B cell (primary cell): ENCODE measurements around the gene NLRP9. TPM values are rescaled to one million over a fixed set of nuclear protein-coding genes. Genes with fewer than 3 reads are reported as not detected.
"Not testable (repeated sequence)": the region's sequence is repeated elsewhere in the genome, so short reads cannot be mapped to it uniquely, and the experiment has no call there.

ENCODE experiments used
- ATAC-seq: fragments of 200-7000 bp; cut with Tn5 transposase; one replicate; pipeline ENCODE4 v1.10.0; 2021; ENCODE audit warnings: low read depth, mild to moderate bottlenecking, moderate number of reproducible peaks, moderate library complexity
- CTCF ChIA-PET: fragments of 350-600 bp; sonication (Branson Sonifier 250); formaldehyde crosslinking; loops from one replicate; lab custom pipeline; 2021; ENCODE audit warnings: antibody characterized with exemption, inconsistent platforms; lab: Charles Lee
- POLR2A ChIA-PET: fragments of 350-600 bp; sonication (Branson Sonifier 250); formaldehyde crosslinking; loops from one replicate; lab custom pipeline; 2021; ENCODE audit warnings: antibody characterized with exemption; lab: Charles Lee
- DNase-seq: peaks from one replicate; pipeline ENCODE4 v3.0.0; 2013
- H2AFZ ChIP-seq: 2 replicates; pipeline ENCODE4 v1.6.1; 2012; ENCODE audit warnings: mild to moderate bottlenecking, low read depth, low read length; ENCODE audit not compliant: insufficient read depth, poor library complexity, severe bottlenecking
- H3K27ac ChIP-seq, 2 donors: 1 replicate in 1 of 2; 2 replicates in 1 of 2; pipeline ENCODE4 v1.5.1; 2012 to 2013; ENCODE audit warnings: low read length in 2 of 2, mild to moderate bottlenecking in 2 of 2, moderate library complexity in 1 of 2
- H3K27me3 ChIP-seq, 4 experiments: fragments of 200-600 bp in 1 of 4; sonication (generic) in 1 of 4; replicated peaks in 1 of 4; 1 replicate in 2 of 4; 2 replicates in 2 of 4; pipeline versions ENCODE4 v1.6.1 to v1.7.0; 2013 to 2016; ENCODE audit warnings: low read length in 3 of 4, mild to moderate bottlenecking in 2 of 4, mixed read lengths in 1 of 4, moderate library complexity in 1 of 4; ENCODE audit not compliant: insufficient read depth in 4 of 4, control insufficient read depth in 3 of 4; ENCODE audit errors: control extremely low read depth in 1 of 4
- H3K36me3 ChIP-seq, 2 experiments: replicated peaks in 1 of 2; 1 replicate in 1 of 2; 2 replicates in 1 of 2; pipeline versions ENCODE4 v1.6.1 to v1.7.1; 2013; ENCODE audit warnings: low read length in 1 of 2; ENCODE audit not compliant: insufficient read depth in 2 of 2, control insufficient read depth in 1 of 2; ENCODE audit errors: control extremely low read depth in 1 of 2, extremely low read depth in 1 of 2
- H3K4me1 ChIP-seq, 2 donors: fragments of 200-600 bp in 1 of 2; sonication (generic) in 1 of 2; 1 replicate in 1 of 2; 2 replicates in 1 of 2; pipeline versions ENCODE4 v1.5.1 to v1.6.1; 2013 to 2017; ENCODE audit warnings: low read length in 2 of 2; ENCODE audit not compliant: control insufficient read depth in 2 of 2, insufficient read depth in 2 of 2
- H3K4me2 ChIP-seq: replicated peaks from 2 replicates; pipeline ENCODE3; 2012; ENCODE audit warnings: mild to moderate bottlenecking, low read depth, low read length; ENCODE audit not compliant: poor library complexity, severe bottlenecking
- H3K4me3 ChIP-seq, 5 experiments: fragments of 200-600 bp in 1 of 5; sonication (generic) in 1 of 5; 1 replicate in 3 of 5; 2 replicates in 2 of 5; pipeline versions ENCODE4 v1.5.1 to v1.7.0; 2011 to 2016; ENCODE audit warnings: low read length in 4 of 5, mild to moderate bottlenecking in 4 of 5, low read depth in 2 of 5, control low read depth in 1 of 5, moderate library complexity in 1 of 5; ENCODE audit not compliant: insufficient read depth in 1 of 5; ENCODE audit errors: control extremely low read depth in 1 of 5, extremely low read depth in 1 of 5
- H3K79me2 ChIP-seq: fragments of 200-600 bp; sonication (generic); one replicate; pipeline ENCODE4 v1.6.0; 2016; ENCODE audit warnings: low read length; ENCODE audit not compliant: control insufficient read depth, insufficient read depth
- H3K9ac ChIP-seq: fragments of 200-600 bp; sonication (generic); 2 replicates; pipeline ENCODE4 v1.6.1; 2017; ENCODE audit warnings: mild to moderate bottlenecking, low read length, moderate library complexity
- H3K9me3 ChIP-seq, 3 donors: one replicate each; pipeline versions ENCODE4 v1.6.1 to v1.7.1; 2013; ENCODE audit warnings: low read length in 2 of 3; ENCODE audit not compliant: control insufficient read depth in 2 of 3, insufficient read depth in 1 of 3; ENCODE audit errors: control extremely low read depth in 1 of 3
- H4K20me1 ChIP-seq: 2 replicates; pipeline ENCODE4 v1.6.0; 2012; ENCODE audit warnings: mild to moderate bottlenecking, low read length; ENCODE audit not compliant: insufficient read depth, control insufficient read depth, poor library complexity, severe bottlenecking
- H3K27ac Mint-ChIP-seq: one replicate; pipeline ENCODE4 v1.8.0; 2021; ENCODE audit warnings: mixed read lengths
- H3K27me3 Mint-ChIP-seq: one replicate; pipeline ENCODE4 v1.8.0; 2021; ENCODE audit warnings: mixed read lengths
- H3K4me1 Mint-ChIP-seq: one replicate; pipeline ENCODE4 v1.8.0; 2021; ENCODE audit warnings: mixed read lengths
- H3K4me3 Mint-ChIP-seq: one replicate; pipeline ENCODE4 v1.8.0; 2021; ENCODE audit warnings: mixed read lengths
- H3K9me3 Mint-ChIP-seq: one replicate; pipeline ENCODE4 v1.8.0; 2022; ENCODE audit warnings: mixed read lengths; ENCODE audit not compliant: insufficient read depth
- CTCF ChIP-seq: fragments of 200-600 bp; IDR thresholded peaks from one replicate; pipeline ENCODE4 v1.8.0; 2022; ENCODE audit warnings: antibody characterized with exemption, mild to moderate bottlenecking
- EZH2 ChIP-seq: IDR thresholded peaks from 2 replicates; pipeline ENCODE4 v1.6.1; 2012; ENCODE audit warnings: borderline replicate concordance, low read depth, mild to moderate bottlenecking, moderate library complexity, low read length; ENCODE audit not compliant: insufficient read depth, poor library complexity, severe bottlenecking
- WGBS: methylation state at CpG from one replicate; pipeline ENCODE4 v1.1.5; 2013; ENCODE audit warnings: missing lambda C conversion rate; ENCODE audit not compliant: insufficient coverage; 5-methylcytosine and 5-hydroxymethylcytosine counted together
- intact Hi-C: fragments of 100-400 bp; cut with micrococcal nuclease; formaldehyde crosslinking; loops from one replicate; pipeline ENCODE4 v1.10.0; 2022
- polyA plus RNA-seq: library from polyadenylated mRNA; depleted of rRNA; stranded (reverse); fragments of >200 nt; gene quantifications from 2 replicates; pipeline ENCODE4 v1.2.3, GENCODE V29; 2012
- total RNA-seq, 2 donors: library from RNA; stranded (reverse); fragments of 120-200 nt in 1 of 2; gene quantifications; 1 replicate in 1 of 2; 2 replicates in 1 of 2; pipeline versions ENCODE4 v1.2.3 to v1.2.4, GENCODE V29; 2013 to 2022

NLRP9 gene
- total and polyA plus RNA-seq, 2 donors (not counting 1 experiment from before 2014, with no cell fraction given), result not detected

DNA sequence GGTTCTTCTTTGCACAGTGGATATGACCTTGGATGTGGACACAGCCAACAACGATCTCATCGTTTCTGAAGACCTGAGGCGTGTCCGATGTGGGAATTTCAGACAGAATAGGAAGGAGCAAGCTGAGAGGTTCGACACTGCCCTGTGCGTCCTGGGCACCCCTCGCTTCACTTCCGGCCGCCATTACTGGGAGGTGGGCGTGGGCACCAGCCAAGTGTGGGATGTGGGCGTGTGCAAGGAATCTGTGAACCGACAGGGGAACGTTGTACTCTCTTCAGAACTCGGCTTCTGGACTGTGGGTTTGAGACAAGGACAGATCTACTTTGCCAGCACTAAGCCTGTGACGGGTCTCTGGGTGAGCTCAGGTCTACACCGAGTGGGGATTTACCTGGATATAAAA, 40.1 kb upstream of the NLRP9 start:
- no peaks in the 10 kb centered on the region for H4K20me1 ChIP-seq
- intact Hi-C loops, result no loop called here
- POLR2A ChIA-PET, result no interaction called here
- CTCF ChIA-PET, result interaction anchor here (0.6 to 1.0 kb wide), 2 partner anchors 32 to 1228 kb away, joined by 3 to 5 read pairs; no protein-coding TSS in a partner anchor
- no peaks in the 10 kb centered on the region for H3K36me3 ChIP-seq
- Mint-ChIP-seq H3K4me3 (no peak overlapping the region), H3K4me1 (no peaks in the 10 kb centered on the region), H3K27ac (no peak overlapping the region), H3K9me3 (no peaks in the 10 kb centered on the region), H3K27me3 (peaks cover 38% of the 10 kb centered on the region)
- no peak overlapping the region for H2AFZ ChIP-seq
- H3K79me2 ChIP-seq, result no peaks in the 10 kb centered on the region
- no peaks in the 10 kb centered on the region for H3K4me1 ChIP-seq
- no peak for ATAC-seq
- H3K4me3 ChIP-seq, result no peak overlapping the region
- 83% methylated on average over 13 of the region's 16 CpGs for WGBS
- peaks cover 0 to 12% (median 1%) of the 10 kb centered on the region in 4 experiments for H3K27me3 ChIP-seq
- H3K27ac ChIP-seq, result no peak overlapping the region
- H3K9ac ChIP-seq, result no peak overlapping the region
- no peak for DNase-seq
- H3K9me3 ChIP-seq, result peaks cover 0 to 3% (median 0%) of the 10 kb centered on the region in 3 donors
- no peak for TF ChIP-seq CTCF
- TF ChIP-seq EZH2, result no peak
- no peak overlapping the region for H3K4me2 ChIP-seq

DNA sequence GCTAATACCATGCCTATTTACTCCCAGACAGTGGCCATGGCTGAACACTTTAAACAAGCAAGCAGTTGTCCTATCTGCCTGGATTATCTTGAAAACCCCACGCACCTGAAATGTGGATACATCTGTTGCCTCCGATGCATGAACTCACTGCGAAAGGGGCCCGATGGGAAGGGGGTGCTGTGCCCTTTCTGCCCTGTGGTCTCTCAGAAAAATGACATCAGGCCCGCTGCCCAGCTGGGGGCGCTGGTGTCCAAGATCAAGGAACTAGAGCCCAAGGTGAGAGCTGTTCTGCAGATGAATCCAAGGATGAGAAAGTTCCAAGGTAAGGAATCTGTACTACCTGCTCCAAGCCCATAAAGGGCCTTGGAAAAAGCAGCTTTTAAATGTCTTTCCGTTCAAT, 39.3 kb upstream of the NLRP9 start:
- Histone ChIP-seq H3K79me2 (no peaks in the 10 kb centered on the region), H3K9ac (no peak overlapping the region), H3K36me3 (no peaks in the 10 kb centered on the region), H3K27ac (no peak overlapping the region), H3K9me3 (peaks cover 0 to 3% (median 0%) of the 10 kb centered on the region in 3 donors), H3K4me1 (no peaks in the 10 kb centered on the region), H2AFZ (no peak overlapping the region), H3K4me2 (no peak overlapping the region), H3K27me3 (peaks cover 0 to 12% (median 1%) of the 10 kb centered on the region in 4 experiments), H4K20me1 (no peaks in the 10 kb centered on the region), H3K4me3 (no peak overlapping the region)
- 36% methylated on average over 7 of the region's 7 CpGs for WGBS
- DNase-seq (peak; percentile 15), ATAC-seq (no peak)
- ChIA-PET CTCF (interaction anchor here (0.6 to 1.0 kb wide), 2 partner anchors 32 to 1227 kb away, joined by 3 to 5 read pairs; no protein-coding TSS in a partner anchor), POLR2A (no interaction called here)
- H3K4me1 Mint-ChIP-seq, result no peaks in the 10 kb centered on the region
- H3K27ac Mint-ChIP-seq, result no peak overlapping the region
- intact Hi-C loops, result no loop called here
- no peak for TF ChIP-seq EZH2
- no peak for TF ChIP-seq CTCF
- H3K27me3 Mint-ChIP-seq, result peaks cover 34% of the 10 kb centered on the region
- no peak overlapping the region for H3K4me3 Mint-ChIP-seq
- no peaks in the 10 kb centered on the region for H3K9me3 Mint-ChIP-seq

GRCh38 chr19:55769632-55770031, 31.4 kb upstream of the NLRP9 start:
- H2AFZ ChIP-seq, H3K27ac ChIP-seq, H3K4me2 ChIP-seq, H3K36me3 ChIP-seq, DNase-seq, H3K27ac Mint-ChIP-seq, H3K4me1 Mint-ChIP-seq, H3K4me3 ChIP-seq, H3K27me3 ChIP-seq, ATAC-seq, intact Hi-C loops, H3K4me3 Mint-ChIP-seq, POLR2A ChIA-PET, H3K79me2 ChIP-seq, H3K9ac ChIP-seq, H3K4me1 ChIP-seq, CTCF ChIA-PET, H4K20me1 ChIP-seq: not testable (repeated sequence)
- peaks cover 0 to 11% (median 0%) of the 10 kb centered on the region in 3 donors for H3K9me3 ChIP-seq
- Mint-ChIP-seq H3K9me3 (peaks cover 11% of the 10 kb centered on the region), H3K27me3 (peaks cover 38% of the 10 kb centered on the region)
- no CpG with 5 or more reads among the region's 3 CpGs for WGBS
